HCEC 1CT (cell line): Measurements from ENCODE around the gene MRPL20.
"Not testable (repeated sequence)": the region's sequence is repeated elsewhere in the genome, so short reads cannot be mapped to it uniquely, and the experiment has no call there.

Experiments
- DNase-seq: peaks from one replicate; pipeline ENCODE4 v3.0.0-alpha.2; 2017

Gene MRPL20

DNA sequence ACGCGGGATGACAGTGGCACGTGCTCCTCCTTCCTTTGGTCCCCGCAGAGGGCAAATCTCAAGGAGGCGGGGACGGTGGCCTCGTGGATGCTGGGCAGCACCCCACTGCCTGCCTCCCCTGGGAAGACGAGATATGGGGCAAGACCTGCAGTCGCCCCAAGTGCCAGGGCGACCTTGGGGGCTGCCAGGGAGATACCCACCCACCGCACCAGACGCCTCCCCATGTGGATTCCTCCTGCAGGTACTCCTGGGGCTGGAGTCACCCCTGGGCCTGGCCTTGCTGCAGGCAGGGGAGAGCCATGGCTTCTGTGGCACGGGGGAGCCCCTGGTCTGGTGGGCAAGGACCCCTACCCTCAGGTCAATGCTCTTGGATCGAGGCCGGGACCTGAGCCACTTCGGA is 26.2 kb downstream of the MRPL20 start:
- no peak for DNase-seq

DNA sequence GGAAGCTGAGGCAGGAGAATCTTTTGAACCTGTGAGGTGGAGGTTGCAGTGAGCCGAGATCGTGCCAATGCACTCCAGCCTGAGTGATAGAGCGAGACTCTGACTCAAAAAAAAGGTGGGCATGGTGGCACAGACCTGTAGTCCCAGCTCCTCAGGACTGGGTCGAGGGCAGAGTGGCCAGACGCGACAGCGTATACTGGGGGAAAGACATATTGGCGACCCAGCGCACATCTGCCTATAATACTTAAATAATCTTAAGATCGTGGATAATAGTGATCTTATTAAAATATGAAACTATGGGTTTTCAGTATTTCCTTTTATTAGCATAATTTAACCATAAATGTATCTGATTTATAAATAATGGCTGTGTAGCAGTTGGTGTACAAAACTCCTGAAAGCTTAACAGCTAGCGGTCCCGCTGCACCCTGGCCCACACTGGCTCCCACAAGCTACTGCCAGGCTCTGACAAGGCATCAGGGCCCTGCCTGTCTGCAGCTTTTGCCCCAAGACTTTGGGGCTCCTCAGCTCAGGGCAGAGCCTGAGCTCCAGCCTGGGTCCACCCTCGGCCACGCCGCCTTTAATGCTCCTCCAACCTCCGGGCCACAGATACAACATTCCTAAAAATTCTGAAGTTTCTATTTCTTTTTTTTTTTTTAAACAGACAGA is 29.4 kb downstream of the MRPL20 start:
- no peak for DNase-seq

DNA sequence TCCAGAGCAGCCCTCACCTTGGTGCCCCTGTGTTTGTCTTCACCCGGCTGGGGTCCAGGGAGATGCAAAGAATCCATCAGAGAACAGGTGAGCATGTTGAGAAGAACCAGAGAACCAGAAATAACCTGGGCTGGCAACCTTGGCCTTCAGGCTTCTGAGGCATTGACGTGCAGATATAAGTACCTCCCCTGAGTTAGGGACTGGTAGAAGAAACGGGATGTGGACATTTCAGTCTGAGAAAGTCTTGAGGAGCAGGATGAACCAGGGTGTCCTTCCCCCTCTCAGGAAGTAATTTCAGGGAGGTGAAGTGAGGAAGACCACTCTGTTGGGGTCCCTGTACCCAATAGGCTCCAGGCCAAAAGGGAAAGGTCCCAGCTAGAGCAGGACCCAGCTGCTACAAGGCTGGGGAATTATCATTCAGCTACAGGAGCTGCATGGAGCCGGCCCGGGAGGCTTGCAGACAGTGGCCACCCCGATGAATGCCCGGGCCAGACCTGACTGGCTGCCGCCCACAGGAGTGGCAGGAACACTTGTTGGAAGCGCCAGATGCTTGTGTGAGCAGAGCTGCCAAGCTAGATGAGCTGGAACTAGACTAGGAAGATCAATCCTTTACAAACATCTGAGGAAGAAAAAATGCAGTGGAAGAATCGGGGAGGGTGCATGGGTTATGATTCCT is 30.4 kb downstream of the MRPL20 start:
- DNase-seq: no peak

DNA sequence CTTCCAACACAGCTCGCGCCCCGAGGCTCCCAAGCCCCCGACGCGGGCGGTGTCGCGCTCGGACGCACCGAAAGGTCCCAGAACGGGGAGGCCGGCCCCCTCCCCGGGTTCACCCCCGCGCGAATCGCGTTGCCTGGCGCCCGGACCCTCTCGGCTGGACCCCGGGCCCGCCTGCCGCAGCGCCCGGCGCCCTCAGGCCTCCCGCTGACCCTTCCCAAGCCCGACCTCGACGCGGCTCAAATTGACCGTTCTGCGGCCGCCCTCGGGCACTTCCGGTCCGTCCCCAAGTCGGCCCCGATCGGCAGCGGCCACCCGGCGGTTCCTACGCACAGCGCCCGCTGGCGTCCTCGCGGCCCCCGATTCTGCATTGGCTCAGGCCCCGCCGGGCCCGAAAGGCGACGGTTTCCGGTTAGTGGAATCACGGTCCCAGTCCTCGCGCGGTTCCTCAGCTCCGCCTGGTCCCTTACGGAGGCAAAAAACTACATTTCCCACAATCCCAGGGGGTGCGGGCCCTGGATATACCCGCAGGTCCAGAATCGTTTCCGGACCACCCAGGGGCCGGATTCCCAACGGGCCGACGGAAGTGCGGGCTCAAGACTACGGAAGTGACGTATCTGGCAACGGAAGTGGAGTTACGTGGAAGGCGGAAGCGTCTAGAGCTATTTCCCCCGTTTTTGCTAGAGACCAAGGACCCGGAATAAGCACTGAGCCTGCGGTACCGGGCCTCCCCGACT is 32.0 kb downstream of the MRPL20 start, which contains the start of gene AURKAIP1:
Gene AURKAIP1, minus strand, starts transcription at position 279 of the 734 bp plus-strand sequence. CDS start 451 bp downstream, outside the sequence.
- peak; percentile 100 for DNase-seq

DNA sequence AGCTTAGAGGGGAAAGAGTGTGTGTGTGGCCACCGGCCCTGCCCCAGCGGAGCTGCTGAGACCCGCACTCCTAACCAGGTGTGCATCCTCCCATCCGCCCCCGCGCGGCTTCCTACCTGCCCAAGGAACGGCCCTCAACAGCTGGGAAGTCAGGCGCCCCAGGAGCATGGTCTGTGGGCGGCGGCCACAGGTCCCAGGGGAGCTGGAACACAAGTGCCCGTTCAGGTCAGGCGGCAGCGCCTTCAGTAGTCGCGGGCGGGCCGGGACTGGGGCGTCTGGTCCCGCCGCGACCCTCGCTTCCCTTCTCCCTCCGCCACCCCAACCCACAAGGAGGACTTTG is 32.5 kb downstream of the MRPL20 start:
- no peak for DNase-seq

DNA sequence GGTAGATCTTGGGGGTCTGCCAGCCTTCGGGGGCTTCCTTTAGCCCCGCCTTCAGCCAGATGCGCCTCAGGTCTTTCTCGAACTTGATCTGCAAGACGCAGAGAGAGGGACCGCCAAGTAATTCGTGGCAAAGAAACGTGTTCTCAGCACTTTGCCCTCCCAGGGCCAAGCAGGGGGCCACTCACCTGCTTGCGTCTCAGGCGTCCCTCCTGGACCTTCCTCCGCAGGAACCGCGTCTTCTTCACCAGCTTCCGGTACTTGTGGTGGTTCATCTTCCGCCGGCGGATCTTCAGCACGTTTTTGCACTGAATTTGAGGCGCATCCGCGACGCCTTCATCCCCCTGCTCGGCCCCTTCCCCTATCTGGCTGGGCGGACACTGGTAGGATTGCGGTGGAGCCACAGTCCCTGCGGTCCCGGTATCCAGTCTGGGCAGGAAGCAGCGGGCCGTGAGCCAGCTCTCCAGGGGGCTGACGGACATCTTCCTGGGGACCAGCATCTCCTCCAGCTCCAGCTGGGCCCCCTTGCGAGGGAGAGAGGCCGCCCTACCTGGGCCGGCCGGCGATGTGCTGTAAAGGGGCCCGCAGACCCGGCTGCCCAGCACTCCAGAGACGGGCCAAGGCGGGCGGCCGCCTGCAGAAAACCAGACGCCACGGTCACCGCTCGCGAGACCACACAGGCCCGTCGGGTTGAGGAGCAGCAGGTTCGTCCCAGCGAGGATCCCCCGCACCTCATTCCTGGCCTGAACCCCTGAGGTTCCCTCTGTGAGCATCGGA is 33.1 kb downstream of the MRPL20 start:
- DNase-seq: no peak

DNA sequence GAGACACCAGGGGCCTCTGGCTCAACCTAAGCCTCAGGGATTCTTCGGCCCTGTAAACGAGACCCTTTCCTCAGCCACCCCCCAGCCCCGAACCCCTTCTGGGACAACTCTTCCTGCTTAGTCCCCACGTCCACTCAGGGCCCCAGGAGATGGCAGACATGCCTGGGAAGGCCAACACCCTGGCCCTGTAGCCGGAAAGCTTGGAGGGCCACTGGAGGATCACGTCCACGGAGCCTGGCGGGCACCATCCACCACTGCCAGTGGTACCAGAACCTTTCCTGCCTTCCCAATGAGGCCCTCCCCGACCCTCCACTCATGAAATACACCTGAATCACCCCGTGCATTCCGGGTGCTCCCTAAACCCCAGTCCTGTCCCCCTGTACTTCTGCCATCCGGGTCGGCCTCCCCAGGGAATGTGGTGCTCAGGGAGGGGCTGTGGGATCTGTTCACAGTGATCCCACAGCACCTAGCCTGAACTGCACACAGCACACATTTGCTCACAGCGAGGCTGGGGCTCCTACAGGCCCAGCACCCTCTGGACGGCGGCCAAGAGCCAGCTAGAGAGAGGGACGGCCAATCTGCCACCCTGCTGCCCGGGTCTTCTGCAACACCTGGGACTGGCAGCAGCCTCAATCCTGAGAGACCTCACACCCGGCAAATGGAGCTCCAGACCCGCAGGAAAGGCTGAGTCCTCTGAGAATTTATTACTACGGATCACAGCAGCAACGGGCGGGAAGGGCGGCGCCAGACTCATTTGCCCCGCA is 33.9 kb downstream of the MRPL20 start:
- DNase-seq: no peak

DNA sequence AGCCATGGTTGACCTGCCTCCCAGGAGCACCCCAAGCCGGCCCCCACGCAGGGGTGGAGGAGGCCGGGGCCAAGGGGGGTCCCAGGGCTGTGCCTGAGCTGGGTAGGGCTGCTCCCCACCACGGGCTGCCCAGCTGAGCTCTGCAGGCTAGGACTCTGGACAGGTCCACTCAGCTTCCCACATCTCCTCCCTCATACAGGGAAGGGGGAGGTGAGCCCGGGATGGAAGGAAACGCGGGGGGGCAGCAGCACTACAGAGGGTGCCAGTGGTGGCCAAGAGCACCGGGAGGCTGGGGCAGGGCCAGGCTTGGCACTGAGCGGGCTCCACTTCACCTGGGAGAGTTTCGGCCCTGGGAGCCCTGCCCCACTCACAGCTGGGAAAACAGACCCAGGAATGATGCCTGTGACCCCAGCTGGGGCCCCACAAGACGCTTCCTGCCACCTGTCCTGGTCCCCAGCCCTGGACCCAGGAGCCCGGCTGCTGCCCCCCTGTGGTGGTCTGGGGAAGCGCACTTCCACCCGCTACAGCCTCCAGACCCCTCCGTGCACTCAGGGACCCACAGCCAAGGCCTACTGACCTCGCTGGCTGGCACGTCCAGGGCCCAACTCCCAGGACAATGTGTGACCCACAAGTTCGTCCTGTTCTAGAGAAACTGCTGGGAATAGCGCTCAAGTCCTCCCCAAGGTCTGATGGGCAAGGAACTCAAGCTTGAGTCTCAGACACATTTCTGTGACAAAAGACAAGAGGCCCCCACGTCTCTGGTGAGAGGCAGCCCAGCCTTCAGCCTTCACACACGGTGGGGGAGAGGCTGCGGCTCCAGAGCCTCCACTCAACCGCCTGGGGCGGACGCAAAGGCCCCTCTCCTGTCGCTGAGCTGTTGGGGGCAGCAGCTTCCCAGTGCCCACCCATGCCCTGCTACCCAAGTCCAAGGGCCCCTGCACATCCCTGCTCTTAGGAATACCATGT is 35.1 kb downstream of the MRPL20 start:
- DNase-seq: peak; percentile 42

DNA sequence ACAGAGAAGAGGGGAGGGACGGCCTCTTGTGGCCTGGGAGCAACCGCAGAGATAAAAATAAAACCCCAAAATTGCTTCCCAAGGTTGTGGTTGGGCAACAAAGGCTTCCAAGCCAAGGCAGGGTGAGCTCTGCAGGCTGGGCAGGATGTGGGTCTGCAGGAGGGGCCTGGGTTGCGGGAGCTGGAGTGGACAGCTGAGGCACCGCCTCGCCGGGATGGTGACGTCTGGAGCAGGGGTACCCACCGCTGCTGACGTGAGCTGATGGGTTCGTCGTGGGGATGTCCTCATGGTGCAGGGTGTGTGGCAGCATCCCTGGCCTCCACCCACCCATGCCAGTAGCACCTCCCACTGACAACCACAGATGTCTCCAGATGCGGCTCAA is 35.7 kb downstream of the MRPL20 start:
- DNase-seq: no peak

DNA sequence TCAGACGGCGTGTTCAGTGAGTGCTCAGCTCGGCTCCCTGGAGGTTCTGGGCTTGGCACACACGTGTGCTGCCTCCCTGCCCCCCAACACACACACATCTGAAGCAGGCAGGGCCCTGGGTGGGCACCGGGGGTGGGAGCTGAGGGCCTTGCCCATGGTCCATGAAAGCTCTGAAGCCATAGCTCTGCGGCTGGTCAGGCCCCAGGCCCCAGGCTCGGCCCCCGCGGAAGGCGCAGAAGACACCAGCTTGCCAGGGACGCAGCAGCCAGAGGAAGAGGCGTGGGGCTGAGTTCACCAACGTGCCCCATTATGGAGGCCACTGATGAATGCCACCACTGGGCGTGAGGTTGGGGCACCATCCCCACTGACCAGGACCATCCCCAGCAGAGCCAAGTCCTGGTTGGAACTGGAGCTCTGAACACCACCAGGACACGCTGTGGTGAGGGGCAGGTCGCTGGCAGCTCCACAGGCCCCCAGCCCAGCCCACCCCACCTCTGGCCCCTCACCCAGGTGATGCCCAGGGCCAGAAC is 36.3 kb downstream of the MRPL20 start:
- DNase-seq: no peak

DNA sequence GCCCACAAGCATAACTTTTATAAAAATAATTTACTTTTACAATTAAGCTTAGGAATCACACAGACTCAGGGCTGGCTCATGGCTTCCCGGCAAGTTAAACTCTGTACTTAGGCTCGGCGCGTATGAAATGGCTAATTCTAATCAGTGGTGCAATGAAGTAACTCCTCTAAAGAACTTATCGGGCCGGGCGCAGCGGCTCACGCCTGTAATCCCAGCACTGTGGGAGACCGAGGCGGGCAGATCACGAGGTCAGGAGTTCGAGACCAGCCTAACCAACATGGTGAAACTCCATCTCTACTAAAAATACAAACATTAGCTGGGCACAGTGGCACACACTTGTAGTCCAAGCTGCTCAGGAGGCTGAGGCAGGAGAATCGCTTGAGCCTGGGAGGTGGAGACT is 37.0 kb downstream of the MRPL20 start:
- DNase-seq: not testable (repeated sequence)

DNA sequence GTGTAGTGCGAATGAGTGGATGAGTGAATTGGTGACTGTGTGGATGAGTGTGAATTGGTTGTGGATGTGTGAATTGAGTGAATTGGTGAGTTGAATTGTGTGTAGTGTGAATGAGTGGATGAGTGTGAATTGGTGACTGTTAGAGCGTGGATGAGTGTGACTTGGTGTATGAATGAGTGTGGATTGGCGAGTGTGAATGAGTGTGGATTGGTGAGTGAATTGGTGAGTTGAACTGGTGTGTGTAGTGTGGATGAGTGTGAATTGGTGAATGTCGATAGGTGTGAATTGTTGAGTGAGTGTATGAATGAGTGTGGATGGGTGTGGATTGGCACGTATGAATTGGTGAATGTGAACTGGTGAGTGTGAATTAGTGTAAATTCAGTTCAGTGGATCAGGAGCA is 39.8 kb downstream of the MRPL20 start:
- no peak for DNase-seq

DNA sequence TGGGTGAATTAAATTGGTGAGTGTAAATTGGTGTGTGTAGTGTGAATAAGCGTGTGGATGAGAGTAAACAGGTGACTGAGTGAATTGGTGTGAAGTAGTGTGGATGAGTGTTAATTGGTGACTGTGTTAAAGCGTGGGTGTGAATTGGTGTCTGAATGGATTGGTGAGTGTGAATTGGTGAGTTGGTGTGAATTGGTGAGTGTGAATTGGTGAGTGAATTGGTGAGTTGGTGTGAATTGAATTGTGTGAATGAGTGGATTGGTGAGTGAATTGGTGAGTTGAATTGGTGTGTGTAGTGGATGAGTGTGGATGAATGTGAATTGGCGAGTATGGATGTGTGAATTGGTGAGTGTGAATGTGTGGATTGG is 40.4 kb downstream of the MRPL20 start:
- no peak for DNase-seq

DNA sequence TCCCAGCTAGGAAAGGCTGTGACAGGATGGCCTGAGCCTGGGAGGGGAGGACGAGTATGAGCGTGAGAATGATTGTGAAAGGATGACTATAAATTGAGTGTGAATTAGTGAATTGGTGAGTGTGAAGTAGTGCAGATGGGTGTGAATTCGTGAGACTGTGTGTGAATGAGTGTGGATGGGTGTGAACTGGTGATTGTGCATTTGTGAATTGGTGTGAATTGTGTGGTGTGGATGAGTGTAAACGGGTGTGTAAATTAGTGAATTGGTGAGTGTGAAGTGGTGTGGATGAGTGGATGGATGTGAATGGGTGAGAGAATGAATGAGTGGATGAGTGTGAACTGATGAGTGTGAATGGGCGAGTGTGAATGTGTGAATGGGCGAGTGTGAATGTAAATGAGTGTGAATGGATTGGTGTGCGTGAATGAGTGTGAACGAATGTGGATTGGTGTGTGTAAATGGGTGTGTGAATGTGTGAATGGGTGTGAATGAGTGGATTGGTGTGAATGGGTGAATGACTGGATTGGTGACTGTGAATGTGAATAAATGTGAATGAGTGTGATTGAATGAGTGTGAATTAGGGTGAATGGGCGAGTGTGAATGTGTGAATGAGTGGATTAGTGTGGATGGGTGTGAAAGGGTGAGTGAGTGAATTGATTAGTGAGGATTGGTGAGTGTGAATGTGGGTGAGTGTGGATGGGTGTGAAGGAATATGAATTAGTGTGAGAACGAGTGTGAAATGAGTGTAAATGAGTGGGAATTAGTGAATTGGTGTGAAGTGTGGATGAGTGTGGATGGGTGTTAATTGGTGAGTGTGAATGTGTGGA is 41.0 kb downstream of the MRPL20 start:
- DNase-seq: no peak

DNA sequence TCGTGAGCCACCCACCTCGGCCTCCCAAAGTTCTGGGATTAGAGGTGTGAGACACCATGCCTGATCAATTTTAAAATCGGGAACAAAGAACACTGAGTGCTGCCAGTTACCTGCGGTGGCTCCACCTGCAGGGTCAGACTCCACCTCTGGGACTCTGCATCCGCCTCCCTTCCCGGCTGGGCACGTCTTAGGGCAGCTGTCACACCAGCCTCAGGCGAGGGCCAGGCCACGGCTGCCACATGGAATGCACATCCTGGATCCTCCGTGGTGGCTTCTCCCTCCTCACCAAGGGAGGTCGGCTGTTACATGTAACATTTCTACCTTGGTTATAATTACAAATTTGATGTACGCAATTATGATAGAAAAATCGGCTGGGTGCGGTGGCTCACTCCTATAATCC is 42.8 kb downstream of the MRPL20 start:
- DNase-seq: no peak

DNA sequence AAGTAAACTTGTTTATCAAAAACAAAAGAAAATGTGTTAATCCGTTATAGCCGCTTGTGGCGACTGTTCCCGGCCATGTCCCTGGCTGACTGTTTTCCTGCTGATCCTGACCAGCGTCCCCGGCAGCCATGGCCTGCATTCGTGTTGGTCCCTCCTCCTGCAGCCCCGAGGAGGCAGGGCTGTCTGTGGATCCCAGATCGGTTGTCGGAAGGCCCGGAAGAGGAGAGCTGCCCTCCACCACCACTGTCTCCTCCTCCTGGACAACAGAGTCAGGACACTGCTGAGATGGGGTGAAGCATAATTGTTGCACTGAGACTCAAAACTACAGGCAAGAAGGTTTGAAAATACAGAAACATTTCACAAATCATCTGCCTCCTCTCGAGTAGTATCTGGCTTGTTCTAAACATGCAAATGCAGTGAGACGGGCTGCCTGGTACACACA is 45.1 kb downstream of the MRPL20 start:
- peak; percentile 87 for DNase-seq

DNA sequence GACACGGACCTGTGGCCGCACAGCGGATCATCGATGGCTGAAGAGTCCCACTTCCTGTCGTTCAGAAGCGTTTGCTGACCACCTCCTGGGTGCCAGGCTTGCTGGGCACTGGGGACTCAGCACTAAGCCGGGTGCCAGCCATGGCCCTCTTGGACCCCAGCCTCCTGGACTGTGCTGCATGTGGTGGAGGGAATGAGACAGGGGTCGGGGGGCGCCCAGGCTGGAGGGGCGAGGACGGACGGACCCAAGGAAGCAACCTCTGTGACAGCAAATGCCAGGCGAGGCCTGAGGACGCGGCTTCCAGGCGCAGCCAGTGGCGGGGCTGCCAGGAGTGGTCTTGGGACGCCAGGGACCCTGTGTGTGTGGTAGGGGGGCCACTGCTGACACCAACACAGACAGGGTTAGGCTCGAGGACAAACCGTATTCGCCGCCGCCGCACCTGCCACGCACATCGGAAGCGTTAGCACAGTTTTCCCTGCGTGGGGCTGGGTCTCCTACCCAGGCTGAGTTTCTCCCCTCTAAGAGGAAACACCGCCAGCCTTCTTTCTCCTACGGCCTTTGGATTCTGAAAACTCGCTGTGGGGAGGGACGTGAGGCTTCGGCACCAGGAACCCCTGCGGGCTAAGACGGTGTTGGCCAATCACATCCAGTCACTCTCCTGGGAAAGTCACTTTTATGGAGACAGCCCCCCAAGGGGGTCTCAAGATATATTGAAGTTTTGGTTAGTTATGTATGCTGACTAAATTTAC is 45.7 kb downstream of the MRPL20 start:
- no peak for DNase-seq

DNA sequence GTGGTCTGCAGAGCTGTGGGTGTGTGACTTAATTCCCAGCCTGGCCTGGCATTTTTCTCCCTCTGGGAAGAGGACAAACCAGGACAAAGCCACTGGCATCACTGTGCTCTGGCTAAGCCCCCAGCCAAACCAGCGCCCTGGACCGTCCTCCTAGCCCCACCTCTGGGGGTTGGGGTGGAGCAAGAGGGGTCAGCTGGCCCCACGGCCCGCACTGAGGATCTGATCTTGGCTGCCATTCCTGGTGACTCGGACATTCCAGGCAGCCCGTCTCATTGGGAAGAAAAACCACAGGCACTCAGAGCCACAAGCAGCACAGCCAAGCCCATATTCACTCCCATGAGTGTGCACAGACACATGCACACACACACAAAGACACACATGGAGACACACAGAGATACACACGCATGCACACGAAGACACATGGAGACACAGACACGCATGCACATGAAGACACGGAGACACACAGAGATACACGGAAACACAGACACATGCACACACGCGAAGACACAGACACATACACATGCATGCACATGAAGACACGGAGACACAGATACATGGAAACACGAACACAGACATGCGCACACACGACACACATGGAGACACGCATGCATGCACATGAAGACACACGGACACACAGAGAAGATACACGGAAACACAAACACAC is 46.5 kb downstream of the MRPL20 start:
- peak; percentile 97 for DNase-seq
